GM20000 (cell line): Measurements from ENCODE around the gene ZNF302.

ENCODE experiments used
- DNase-seq: peaks from one replicate; pipeline ENCODE4 v3.0.0; 2012; ENCODE audit warnings: low spot score
- TF ChIP-seq, protein P1 (sequence below): IDR thresholded peaks from 2 replicates; pipeline ENCODE4 v1.5.1; 2012; ENCODE audit warnings: mild to moderate bottlenecking, control low read depth; ENCODE audit errors: extremely low read depth, missing control alignments

The ZNF302 gene

DNA sequence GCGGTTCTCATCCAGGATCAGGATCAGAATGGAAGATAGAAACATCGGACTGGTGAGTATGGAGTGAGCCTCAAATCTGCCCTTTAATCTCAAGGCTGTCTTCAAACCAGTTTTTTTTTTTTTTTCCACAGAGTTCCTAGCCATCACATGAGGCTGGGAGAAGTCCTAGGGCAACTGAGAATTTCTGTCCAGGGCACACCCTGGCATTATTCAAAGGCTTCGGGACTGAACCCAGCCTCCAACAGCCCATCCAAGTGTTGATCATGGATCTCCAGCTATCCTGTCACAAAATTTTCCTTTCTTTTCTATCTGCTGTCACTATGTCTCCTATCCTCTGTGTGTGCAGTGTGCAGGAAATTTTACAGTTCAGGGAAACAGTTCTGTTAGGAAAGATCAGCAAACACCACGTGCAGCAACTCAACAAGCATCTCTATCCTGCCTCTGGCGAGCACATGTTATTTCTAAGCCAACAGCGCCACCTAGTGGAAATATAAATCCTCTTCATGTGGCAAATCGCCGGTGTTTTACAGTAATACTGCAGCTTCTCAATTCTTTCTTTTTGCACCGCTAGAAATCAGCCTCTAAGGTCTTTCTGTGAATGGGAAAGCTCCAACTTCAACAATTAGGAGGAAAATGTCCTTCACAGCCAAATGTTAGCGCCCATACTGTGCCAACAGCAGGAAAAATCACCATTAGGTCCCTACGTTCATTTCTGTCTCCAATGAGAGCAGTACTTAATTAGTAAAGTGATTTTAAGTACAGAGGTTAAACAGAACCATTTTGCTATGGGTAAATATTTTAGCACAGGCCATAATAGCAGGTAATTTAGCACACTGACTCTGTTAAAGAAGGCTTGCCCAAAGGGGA, 35.1 kb downstream of the ZNF302 start:
- peak; percentile 54 for DNase-seq
- TF ChIP-seq, protein P1, sequence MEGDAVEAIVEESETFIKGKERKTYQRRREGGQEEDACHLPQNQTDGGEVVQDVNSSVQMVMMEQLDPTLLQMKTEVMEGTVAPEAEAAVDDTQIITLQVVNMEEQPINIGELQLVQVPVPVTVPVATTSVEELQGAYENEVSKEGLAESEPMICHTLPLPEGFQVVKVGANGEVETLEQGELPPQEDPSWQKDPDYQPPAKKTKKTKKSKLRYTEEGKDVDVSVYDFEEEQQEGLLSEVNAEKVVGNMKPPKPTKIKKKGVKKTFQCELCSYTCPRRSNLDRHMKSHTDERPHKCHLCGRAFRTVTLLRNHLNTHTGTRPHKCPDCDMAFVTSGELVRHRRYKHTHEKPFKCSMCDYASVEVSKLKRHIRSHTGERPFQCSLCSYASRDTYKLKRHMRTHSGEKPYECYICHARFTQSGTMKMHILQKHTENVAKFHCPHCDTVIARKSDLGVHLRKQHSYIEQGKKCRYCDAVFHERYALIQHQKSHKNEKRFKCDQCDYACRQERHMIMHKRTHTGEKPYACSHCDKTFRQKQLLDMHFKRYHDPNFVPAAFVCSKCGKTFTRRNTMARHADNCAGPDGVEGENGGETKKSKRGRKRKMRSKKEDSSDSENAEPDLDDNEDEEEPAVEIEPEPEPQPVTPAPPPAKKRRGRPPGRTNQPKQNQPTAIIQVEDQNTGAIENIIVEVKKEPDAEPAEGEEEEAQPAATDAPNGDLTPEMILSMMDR, result peak; percentile 49

- TF ChIP-seq, protein P1, result no peak
Observed at GRCh38 chr19:34713262-34713637, 35.8 kb downstream of the ZNF302 start.

DNA sequence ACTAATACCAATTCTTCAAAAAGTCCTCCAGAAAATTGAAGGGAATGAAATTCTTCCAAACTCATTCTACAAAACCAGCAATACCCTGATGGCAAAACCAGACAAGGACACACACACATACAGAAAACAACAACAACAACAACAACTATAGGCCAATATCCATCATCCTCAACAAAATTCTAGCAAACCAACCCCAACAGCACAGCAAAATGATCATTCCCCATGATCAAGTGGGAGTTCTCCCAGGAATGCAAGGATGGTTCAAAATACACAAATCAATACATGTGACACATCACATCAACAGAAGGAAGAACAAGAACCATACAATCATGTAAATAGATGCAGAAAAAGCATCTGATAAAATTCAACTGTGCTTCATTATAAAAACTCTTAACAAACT, 37.9 kb downstream of the ZNF302 start:
- TF ChIP-seq, protein P1, result no peak

More at GRCh38 chr19:34713262-34713637, 35.8 kb downstream of the ZNF302 start:
- DNase-seq, result no peak

GRCh38 chr19:34722353-34722752, 44.9 kb downstream of the ZNF302 start:
- TF ChIP-seq, protein P1, result no peak

More for the DNA sequence above, 37.9 kb downstream of the ZNF302 start:
- no peak for DNase-seq

DNA sequence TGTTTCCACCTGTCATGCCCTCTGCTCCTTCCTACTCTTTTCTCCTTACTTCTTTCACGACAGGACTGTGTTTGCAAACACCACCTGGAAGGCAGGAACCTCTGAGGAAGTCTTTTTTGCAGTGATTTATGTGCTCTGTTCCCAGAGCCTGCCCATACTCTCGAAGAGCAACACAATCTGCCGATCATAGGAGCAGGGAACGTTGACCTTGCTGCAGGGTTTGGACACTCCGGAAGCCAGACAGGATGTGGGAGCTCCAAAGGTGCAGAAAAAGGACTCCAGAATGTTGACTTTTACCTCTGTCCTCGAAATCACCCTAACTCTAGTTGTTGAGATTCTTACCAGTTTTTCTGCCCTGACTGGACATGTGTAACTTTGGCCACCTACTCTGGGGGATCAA, 47.9 kb downstream of the ZNF302 start:
- no peak for DNase-seq

More at GRCh38 chr19:34722353-34722752, 44.9 kb downstream of the ZNF302 start:
- DNase-seq, result no peak

GRCh38 chr19:34731019-34731829, 53.7 kb downstream of the ZNF302 start:
- no peak for DNase-seq
- TF ChIP-seq, protein P1, result no peak

More for the DNA sequence above, 47.9 kb downstream of the ZNF302 start:
- TF ChIP-seq, protein P1, result no peak

- no peak for DNase-seq
- TF ChIP-seq, protein P1, result no peak
Observed at GRCh38 chr19:34731964-34732363, 54.5 kb downstream of the ZNF302 start.
